Right lobe of liver (tissue), 6 donors: Measurements from ENCODE around the gene PRDM16. TPM values are rescaled to one million over a fixed set of nuclear protein-coding genes. Genes with fewer than 3 reads are reported as not detected.

Experiments
- ATAC-seq, 4 donors: fragments of 200-7000 bp; cut with Tn5 transposase; one replicate each; pipeline ENCODE4 v1.9.1; 2020; ENCODE audit warnings: mild to moderate bottlenecking in 4 of 4, moderate library complexity in 4 of 4
- DNase-seq, 3 donors: peaks; one replicate each; pipeline ENCODE4 v3.0.0-alpha.2; 2020
- H3K27ac ChIP-seq, 3 donors: fragments of 200-600 bp; one replicate each; pipeline ENCODE4 v1.8.0; 2022
- H3K27me3 ChIP-seq, 2 donors: fragments of 200-600 bp; one replicate each; pipeline ENCODE4 v1.8.0; 2022
- H3K36me3 ChIP-seq, 4 donors: fragments of 200-600 bp; sonication (generic) in 1 of 4; one replicate each; pipeline versions ENCODE4 v1.5.1 to v1.8.0; 2017 to 2022; ENCODE audit warnings: control low read depth in 1 of 4
- H3K4me1 ChIP-seq, 4 donors: fragments of 200-600 bp; sonication (generic) in 1 of 4; one replicate each; pipeline versions ENCODE4 v1.5.1 to v1.8.0; 2017 to 2022; ENCODE audit warnings: control low read depth in 1 of 4
- H3K4me3 ChIP-seq, 3 donors: fragments of 200-600 bp; one replicate each; pipeline ENCODE4 v1.8.0; 2022
- H3K9me3 ChIP-seq, 4 donors: fragments of 200-600 bp; sonication (generic) in 1 of 4; one replicate each; pipeline versions ENCODE4 v1.5.1 to v1.8.0; 2017 to 2022; ENCODE audit warnings: control low read depth in 1 of 4
- POLR2A ChIP-seq: fragments of 450-650 bp; IDR thresholded peaks from one replicate; pipeline ENCODE4 v1.6.1; 2017; ENCODE audit warnings: antibody characterized with exemption, mild to moderate bottlenecking
- WGBS: methylation state at CpG from one replicate; pipeline ENCODE4 v1.1.6; 2018; ENCODE audit warnings: low coverage, low lambda C conversion rate; ENCODE audit not compliant: insufficient coverage; ENCODE audit errors: missing lambda C conversion rate; 5-methylcytosine and 5-hydroxymethylcytosine counted together
- intact Hi-C, 2 donors: fragments of 100-400 bp; cut with DNase I; formaldehyde crosslinking; loops; one replicate each; pipeline versions ENCODE4 v1.11.2 to v1.14.1; 2022
- total RNA-seq, 6 experiments: library from RNA; depleted of rRNA in 2 of 6; stranded (reverse); fragments of >200 nt in 2 of 6; fragmentation: NEBNext Ultra II Directional in 3 of 6; extraction: Animal tissue kit (Norgen Biotek cat#: 25700) in 3 of 6; gene quantifications; one replicate each; pipeline versions ENCODE4 v1.1.0 to v1.2.4, GENCODE V29; 2016 to 2023
- TF ChIP-seq, protein P1 (sequence below), 4 donors: fragments of 200-600 bp in 3 of 4; fragments of 450-650 bp in 1 of 4; IDR thresholded peaks; one replicate each; pipeline versions ENCODE4 v1.5.1 to v1.8.0; 2016 to 2022; ENCODE audit warnings: antibody characterized with exemption in 4 of 4, mild to moderate bottlenecking in 2 of 4
- donor health status: DM: no; HTN: yes; CAD: no.
- donor health status: DM: no; HTN: no; CAD: no.
- donor health status: DM: no; HTN: no; CAD: no.
- donor health status: DM: no; HTN: yes; CAD: no.
- donor health status: DM: no; HTN: yes; CAD: no.

The PRDM16 gene
- total RNA-seq, 6 experiments from 2014 or later: 0.06 to 0.75 (median 0.28) TPM

DNA sequence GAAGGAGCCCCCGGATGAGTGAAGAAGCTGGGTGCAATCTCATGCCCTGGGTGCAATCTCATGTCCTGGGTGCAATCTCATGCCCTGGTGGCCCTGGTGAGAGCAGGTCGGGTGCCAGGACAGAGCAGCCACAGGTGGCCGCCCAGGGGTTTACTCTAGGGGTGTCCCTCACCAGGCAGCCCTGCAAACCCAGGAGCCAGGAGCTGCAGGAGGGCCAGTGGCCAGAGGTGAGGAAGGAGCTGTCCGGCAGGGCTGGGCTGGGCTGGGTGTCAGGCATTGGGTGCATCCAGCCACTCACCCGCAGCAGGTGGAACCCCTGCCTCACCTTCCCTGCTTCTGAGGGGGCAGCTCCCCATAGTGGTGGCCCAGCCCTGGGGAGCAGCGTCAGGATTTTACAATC lies 79.2 kb downstream of the PRDM16 start:
- 60% methylated on average over 1 of the region's 6 CpGs for WGBS

DNA sequence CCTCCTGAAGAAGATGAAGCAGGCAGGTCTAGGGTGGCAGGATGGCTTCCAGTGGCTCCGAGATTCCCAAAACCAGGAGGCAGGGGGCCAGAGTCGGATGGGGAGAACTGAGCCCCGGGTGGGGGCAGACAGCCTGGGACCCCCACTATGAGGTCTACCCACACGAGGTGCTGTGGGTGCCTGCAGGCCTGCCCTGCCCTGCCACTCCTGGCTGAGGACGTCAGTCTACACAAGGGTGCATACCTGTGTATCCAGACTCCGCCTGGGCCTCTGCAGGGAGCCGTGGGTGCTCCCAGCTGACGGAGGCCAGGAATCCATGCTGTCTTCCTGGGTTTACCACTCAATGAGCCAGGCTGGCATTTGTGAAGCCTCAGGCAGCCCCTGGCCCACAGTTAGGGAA lies 80.3 kb downstream of the PRDM16 start:
- ATAC-seq (no peak), DNase-seq (no peak)
- Histone ChIP-seq H3K4me1 (no peaks in the 10 kb centered on the region), H3K27me3 (no peaks in the 10 kb centered on the region), H3K9me3 (no peaks in the 10 kb centered on the region), H3K4me3 (no peak overlapping the region), H3K36me3 (no peaks in the 10 kb centered on the region), H3K27ac (no peak overlapping the region)
- TF ChIP-seq, protein P1, sequence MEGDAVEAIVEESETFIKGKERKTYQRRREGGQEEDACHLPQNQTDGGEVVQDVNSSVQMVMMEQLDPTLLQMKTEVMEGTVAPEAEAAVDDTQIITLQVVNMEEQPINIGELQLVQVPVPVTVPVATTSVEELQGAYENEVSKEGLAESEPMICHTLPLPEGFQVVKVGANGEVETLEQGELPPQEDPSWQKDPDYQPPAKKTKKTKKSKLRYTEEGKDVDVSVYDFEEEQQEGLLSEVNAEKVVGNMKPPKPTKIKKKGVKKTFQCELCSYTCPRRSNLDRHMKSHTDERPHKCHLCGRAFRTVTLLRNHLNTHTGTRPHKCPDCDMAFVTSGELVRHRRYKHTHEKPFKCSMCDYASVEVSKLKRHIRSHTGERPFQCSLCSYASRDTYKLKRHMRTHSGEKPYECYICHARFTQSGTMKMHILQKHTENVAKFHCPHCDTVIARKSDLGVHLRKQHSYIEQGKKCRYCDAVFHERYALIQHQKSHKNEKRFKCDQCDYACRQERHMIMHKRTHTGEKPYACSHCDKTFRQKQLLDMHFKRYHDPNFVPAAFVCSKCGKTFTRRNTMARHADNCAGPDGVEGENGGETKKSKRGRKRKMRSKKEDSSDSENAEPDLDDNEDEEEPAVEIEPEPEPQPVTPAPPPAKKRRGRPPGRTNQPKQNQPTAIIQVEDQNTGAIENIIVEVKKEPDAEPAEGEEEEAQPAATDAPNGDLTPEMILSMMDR (IDR thresholded peaks at IDR 0.05): no peak
- TF ChIP-seq POLR2A: no peak
- 0% methylated on average over 1 of the region's 8 CpGs for WGBS
- intact Hi-C loops: no loop called here

More for the DNA sequence above, 79.2 kb downstream of the PRDM16 start:
- Histone ChIP-seq H3K4me3 (no peak overlapping the region), H3K36me3 (no peaks in the 10 kb centered on the region), H3K4me1 (no peaks in the 10 kb centered on the region), H3K27ac (no peak overlapping the region), H3K9me3 (no peaks in the 10 kb centered on the region), H3K27me3 (no peaks in the 10 kb centered on the region)
- ATAC-seq (no peak), DNase-seq (no peak)
- TF ChIP-seq POLR2A: no peak
- TF ChIP-seq, protein P1 (IDR thresholded peaks at IDR 0.05): no peak
- intact Hi-C loops: no loop called here

DNA sequence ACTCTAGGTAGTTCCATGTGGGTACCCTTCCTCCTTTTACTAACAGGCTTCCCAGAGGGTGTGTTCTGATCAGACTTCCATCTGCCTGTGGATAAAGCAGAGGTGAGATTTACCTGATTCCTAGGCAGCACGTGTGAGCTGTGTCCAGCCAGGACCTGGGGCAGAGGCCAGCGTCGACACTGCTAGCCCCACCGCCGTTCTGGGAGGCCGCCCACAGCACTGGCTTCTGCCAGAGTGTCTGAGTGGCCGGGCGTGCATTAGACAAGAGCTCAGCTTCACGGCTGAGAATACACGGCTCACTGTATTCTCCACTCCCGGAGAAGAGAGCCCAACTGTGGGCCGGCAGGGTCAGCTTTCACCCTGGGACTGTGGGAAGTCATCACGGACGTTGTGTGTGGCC lies 82.5 kb downstream of the PRDM16 start:
- ATAC-seq (no peak), DNase-seq (no peak)
- Histone ChIP-seq H3K9me3 (no peaks in the 10 kb centered on the region), H3K4me1 (no peaks in the 10 kb centered on the region), H3K4me3 (no peak overlapping the region), H3K27ac (no peak overlapping the region), H3K36me3 (no peaks in the 10 kb centered on the region), H3K27me3 (no peaks in the 10 kb centered on the region)
- WGBS: 92% methylated on average over 5 of the region's 14 CpGs
- TF ChIP-seq POLR2A: no peak
- TF ChIP-seq, protein P1 (IDR thresholded peaks at IDR 0.05): no peak
- intact Hi-C loops: no loop called here

DNA sequence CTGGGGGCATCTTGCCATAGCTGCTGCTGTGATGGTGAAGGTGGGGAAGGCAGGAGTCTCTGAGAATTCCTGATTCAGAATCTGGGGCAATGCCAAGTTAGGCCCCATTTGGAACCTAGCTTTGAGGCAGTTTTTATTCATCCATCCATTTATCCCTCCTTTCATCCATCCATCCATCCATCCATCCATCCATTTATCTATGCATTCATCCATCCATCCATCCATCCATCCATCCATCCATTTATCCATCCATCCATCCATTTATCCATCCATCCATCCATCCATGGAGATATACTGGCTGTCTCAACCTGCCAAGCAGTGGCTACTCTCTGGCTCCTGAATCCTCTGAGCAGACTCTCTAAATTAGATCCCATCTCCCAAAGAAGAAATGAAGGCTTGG lies 83.1 kb downstream of the PRDM16 start:
- no peak overlapping the region for H3K4me3 ChIP-seq
- no peak overlapping the region for H3K27ac ChIP-seq
- intact Hi-C loops: no loop called here
- H3K36me3 ChIP-seq: no peaks in the 10 kb centered on the region
- ATAC-seq: no peak
- no peaks in the 10 kb centered on the region for H3K4me1 ChIP-seq
- H3K9me3 ChIP-seq: no peaks in the 10 kb centered on the region
- DNase-seq: no peak
- no peaks in the 10 kb centered on the region for H3K27me3 ChIP-seq
- TF ChIP-seq POLR2A: no peak
- TF ChIP-seq, protein P1 (IDR thresholded peaks at IDR 0.05): no peak

DNA sequence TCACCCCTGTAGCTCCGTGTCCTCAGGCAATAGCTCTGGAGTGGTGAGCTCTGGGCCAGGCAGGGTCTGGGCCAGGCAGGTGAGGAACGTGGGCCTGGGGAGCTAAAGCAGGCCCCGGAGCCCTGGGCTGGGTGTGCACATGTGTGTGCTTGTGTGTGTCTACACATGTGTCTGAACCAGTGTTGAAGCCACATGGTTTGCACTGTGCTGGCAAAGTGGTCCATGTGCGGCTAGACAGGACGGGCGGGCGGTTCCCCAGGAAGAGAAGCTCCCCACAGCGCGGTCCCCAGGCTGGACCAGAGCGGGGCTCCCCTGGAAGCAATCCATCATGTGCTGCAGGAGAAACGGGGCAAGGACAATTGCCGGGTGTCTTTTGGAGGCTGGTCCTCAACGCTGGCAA lies 84.2 kb downstream of the PRDM16 start:
- H3K27me3 ChIP-seq: no peaks in the 10 kb centered on the region
- TF ChIP-seq, protein P1 (IDR thresholded peaks at IDR 0.05): no peak
- no peak for TF ChIP-seq POLR2A
- no peaks in the 10 kb centered on the region for H3K4me1 ChIP-seq
- WGBS: 81% methylated on average over 8 of the region's 13 CpGs
- no peaks in the 10 kb centered on the region for H3K36me3 ChIP-seq
- H3K27ac ChIP-seq: no peak overlapping the region
- DNase-seq (no peak), ATAC-seq (no peak)
- H3K9me3 ChIP-seq: no peaks in the 10 kb centered on the region
- intact Hi-C loops: no loop called here
- no peak overlapping the region for H3K4me3 ChIP-seq
